PC-9 (cell line): Measurements from ENCODE around the gene ADAMTS6.

ENCODE experiments used
- CTCF ChIP-seq: fragments of 200-600 bp; sonication (generic); conservative IDR thresholded peaks from 2 replicates; pipeline ENCODE4 v1.6.1; 2017; ENCODE audit warnings: mixed run types, antibody characterized with exemption, mild to moderate bottlenecking, moderate library complexity
- EZH2 ChIP-seq: fragments of 200-600 bp; sonication (generic); IDR thresholded peaks from 2 replicates; pipeline ENCODE4 v1.8.0; 2017; ENCODE audit warnings: antibody characterized with exemption, low read depth

GRCh38 chr5:65329266-65329665 is 152.5 kb downstream of the ADAMTS6 start:
- TF ChIP-seq CTCF (no peak), EZH2 (no peak)
